Ovary (tissue), 3 donors: ENCODE data around the gene CENPO.

Source experiments
- POLR2A ChIP-seq: fragments of 450-650 bp; IDR thresholded peaks from one replicate; pipeline ENCODE4 v1.6.1; 2017; ENCODE audit warnings: antibody characterized with exemption, mild to moderate bottlenecking, moderate library complexity
- TF ChIP-seq, protein P1 (sequence below), 3 donors: fragments of 450-650 bp in 2 of 3; fragments of 200-600 bp in 1 of 3; IDR thresholded peaks; one replicate each; pipeline versions ENCODE4 v1.5.1 to v1.8.0; 2016 to 2022; ENCODE audit warnings: antibody characterized with exemption in 3 of 3, mild to moderate bottlenecking in 1 of 3
- donor health status: DM: no; HTN: no; CAD: no.

DNA sequence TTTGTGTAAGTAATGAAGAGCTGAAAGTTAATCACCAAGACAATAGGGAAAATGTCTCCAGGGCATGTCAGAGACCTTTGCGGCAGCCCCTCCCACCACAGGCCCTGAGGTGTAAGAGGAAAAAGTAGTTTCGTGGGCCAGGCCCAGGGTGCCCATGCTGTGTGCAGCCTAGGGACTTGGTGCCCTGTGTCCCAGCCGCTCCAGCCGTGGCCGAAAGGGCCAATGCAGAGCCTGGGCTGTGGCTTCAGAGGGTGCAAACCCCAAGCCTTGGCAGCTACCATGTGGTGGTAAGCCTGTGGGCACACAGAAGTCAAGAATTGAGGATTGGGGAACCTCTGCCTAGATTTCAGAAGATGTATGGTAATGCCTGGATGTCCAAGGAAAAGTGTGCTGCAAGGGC, 52.5 kb downstream of the CENPO start:
- TF ChIP-seq, protein P1, sequence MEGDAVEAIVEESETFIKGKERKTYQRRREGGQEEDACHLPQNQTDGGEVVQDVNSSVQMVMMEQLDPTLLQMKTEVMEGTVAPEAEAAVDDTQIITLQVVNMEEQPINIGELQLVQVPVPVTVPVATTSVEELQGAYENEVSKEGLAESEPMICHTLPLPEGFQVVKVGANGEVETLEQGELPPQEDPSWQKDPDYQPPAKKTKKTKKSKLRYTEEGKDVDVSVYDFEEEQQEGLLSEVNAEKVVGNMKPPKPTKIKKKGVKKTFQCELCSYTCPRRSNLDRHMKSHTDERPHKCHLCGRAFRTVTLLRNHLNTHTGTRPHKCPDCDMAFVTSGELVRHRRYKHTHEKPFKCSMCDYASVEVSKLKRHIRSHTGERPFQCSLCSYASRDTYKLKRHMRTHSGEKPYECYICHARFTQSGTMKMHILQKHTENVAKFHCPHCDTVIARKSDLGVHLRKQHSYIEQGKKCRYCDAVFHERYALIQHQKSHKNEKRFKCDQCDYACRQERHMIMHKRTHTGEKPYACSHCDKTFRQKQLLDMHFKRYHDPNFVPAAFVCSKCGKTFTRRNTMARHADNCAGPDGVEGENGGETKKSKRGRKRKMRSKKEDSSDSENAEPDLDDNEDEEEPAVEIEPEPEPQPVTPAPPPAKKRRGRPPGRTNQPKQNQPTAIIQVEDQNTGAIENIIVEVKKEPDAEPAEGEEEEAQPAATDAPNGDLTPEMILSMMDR (IDR thresholded peaks at IDR 0.05), result no peak
- no peak for TF ChIP-seq POLR2A
